Measurements from ENCODE around the gene WDR35. TPM values are rescaled to one million over a fixed set of nuclear protein-coding genes. Genes with fewer than 3 reads are reported as not detected.

WDR35 gene
- total RNA-seq, 1 donor: 13.0 TPM

DNA sequence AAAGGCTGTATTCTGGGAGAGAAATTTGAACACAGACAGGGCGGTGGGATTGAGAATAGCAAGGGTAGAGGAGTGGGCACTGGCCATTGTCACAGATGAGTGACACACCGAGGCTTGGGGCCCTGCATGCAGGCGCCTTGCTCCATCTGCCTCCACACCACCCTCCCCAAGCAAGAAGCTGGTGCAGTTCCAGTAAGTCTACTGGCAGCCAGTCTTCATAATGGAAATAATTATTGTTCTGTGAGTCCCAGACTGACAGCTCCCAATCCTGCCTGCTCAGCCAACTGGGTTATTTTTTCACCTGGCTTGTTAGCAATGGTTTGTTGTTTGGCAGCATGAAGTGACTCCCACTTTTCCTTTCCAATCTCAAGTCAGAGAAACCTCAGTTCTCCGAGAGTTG, 101.1 kb downstream of the WDR35 start:
- TF ChIP-seq, protein P1, sequence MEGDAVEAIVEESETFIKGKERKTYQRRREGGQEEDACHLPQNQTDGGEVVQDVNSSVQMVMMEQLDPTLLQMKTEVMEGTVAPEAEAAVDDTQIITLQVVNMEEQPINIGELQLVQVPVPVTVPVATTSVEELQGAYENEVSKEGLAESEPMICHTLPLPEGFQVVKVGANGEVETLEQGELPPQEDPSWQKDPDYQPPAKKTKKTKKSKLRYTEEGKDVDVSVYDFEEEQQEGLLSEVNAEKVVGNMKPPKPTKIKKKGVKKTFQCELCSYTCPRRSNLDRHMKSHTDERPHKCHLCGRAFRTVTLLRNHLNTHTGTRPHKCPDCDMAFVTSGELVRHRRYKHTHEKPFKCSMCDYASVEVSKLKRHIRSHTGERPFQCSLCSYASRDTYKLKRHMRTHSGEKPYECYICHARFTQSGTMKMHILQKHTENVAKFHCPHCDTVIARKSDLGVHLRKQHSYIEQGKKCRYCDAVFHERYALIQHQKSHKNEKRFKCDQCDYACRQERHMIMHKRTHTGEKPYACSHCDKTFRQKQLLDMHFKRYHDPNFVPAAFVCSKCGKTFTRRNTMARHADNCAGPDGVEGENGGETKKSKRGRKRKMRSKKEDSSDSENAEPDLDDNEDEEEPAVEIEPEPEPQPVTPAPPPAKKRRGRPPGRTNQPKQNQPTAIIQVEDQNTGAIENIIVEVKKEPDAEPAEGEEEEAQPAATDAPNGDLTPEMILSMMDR (IDR thresholded peaks at IDR 0.05; ENCODE audit: insufficient read depth, low read depth, low read length): no peak
- H3K4me3 ChIP-seq (ENCODE audit: low read depth, low read length): no peak overlapping the region
- DNase-seq (ENCODE audit: low read depth): no peak

DNA sequence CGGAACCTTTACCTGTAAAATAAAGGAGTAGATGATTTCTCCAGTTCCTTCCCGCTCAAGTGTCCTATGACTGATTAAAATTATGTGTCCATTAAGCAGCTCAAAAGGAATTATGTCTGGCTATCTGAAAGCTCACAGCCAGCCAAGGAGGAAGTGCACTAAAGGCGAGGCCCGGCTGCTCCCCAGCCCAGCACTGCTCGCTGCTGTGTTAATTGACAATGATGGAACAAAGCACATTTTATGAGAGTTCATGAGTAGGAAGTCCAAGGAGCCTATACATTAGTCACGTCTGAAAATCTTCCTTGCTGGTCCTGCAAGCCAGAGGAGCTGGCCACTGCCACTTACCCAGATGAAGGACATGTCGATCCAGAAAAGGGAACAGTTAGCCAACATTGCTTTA, 102.4 kb downstream of the WDR35 start:
- no peak overlapping the region for H3K4me3 ChIP-seq (ENCODE audit: low read depth, low read length)
- TF ChIP-seq, protein P1 (IDR thresholded peaks at IDR 0.05; ENCODE audit: insufficient read depth, low read depth, low read length): no peak
- DNase-seq (ENCODE audit: low read depth): no peak

DNA sequence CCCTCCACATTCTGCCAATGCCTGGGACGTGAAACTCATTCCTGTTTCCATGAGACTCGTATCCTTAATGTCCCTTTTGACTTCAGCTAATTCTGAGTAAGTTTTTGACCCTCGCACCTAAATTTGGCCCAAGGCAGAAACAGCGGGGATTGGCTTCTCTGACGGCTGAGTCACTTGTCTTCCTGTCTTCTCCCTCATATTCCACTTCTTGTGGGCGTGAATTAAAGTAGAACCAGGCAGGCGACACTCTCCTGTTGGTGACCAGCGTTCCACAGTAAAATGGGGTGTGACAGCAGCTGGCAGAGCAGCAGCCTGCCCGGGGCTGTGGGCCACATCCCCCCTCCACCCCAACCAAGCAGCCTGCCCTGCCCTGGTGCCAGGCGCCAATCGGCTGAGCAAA, 103.6 kb downstream of the WDR35 start:
- DNase-seq (ENCODE audit: low read depth): no peak
- H3K4me3 ChIP-seq (ENCODE audit: low read depth, low read length): no peak overlapping the region
- TF ChIP-seq, protein P1 (IDR thresholded peaks at IDR 0.05; ENCODE audit: insufficient read depth, low read depth, low read length): no peak

DNA sequence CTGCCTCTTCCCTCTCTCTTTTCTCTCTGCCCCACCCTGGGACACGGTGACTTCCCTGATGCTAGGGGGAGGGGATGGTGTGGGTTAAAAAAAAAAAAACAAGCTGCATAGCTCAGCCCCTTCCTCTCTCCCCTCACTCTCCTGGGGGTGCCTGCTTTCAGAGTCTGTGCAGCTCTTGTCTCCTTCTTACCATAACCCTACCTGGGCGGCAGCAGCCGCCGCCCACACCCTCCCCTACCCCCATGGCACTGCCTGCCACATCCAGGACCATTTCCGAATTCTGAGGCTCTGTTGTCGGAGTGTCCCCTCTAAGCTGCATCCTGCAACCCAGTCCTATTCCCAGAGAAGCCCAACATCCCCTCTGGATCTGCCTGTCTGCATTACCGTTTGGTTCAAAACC, 104.1 kb downstream of the WDR35 start:
- DNase-seq (ENCODE audit: low read depth): no peak
- TF ChIP-seq, protein P1 (IDR thresholded peaks at IDR 0.05; ENCODE audit: insufficient read depth, low read depth, low read length): no peak
- H3K4me3 ChIP-seq (ENCODE audit: low read depth, low read length): no peak overlapping the region

DNA sequence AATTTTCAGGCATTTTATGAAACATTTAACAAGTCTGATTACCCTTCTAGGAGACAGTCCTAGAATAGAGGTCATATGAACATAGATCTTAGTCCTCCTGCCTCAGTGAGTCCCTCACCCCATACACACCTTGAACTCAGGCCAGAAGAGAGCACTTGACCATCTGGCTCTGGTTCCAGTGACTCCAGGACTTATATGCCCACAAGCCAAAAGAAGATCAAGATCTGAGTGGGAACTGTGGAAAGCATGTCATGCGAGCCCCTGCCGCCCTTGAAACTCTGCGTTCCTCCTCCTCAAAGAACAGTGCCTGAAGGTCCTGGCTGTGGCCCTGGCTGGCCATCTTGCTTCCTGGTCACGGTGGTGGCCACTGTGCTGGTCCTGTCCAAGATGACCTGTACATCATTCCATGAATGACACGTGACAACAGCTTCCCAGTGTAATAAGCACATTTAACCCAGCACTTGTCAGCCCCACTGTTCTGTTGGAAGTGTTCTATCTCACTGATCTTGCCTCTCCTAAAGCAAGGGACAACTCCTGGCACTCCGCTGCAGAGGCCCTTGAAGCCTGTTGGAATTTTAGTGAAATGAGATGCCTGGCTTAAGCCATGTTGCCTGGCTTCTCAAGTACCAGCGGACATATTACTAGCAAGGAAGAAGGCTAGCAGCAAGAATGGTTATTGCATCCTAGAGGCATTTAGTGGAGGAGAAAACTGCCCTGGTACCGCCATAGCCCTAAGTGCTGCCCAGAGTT, 105.8 kb downstream of the WDR35 start:
- TF ChIP-seq, protein P1 (IDR thresholded peaks at IDR 0.05; ENCODE audit: insufficient read depth, low read depth, low read length): no peak
- H3K4me3 ChIP-seq (ENCODE audit: low read depth, low read length): no peak overlapping the region
- DNase-seq (ENCODE audit: low read depth): no peak

DNA sequence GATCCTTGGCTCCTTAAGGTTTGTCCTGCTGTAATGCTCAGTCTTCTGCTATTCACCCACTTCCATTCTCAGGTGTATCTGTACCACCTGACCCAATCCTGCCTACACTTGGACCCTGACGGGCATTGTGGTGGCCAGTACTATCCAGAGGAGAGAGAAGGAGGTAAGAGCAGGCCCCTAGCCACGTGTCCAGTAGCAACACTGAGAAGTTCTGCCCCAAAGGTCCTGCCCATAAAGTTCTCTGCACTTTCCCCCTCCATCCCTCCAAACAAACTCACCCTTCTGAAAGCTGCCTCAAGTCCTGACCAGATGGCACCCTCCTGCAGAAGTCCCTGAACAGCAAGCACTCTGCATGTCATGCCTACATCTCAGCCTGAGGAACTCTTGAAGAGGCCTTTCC, 106.4 kb downstream of the WDR35 start:
- TF ChIP-seq, protein P1 (IDR thresholded peaks at IDR 0.05; ENCODE audit: insufficient read depth, low read depth, low read length): no peak
- no peak for DNase-seq (ENCODE audit: low read depth)

DNA sequence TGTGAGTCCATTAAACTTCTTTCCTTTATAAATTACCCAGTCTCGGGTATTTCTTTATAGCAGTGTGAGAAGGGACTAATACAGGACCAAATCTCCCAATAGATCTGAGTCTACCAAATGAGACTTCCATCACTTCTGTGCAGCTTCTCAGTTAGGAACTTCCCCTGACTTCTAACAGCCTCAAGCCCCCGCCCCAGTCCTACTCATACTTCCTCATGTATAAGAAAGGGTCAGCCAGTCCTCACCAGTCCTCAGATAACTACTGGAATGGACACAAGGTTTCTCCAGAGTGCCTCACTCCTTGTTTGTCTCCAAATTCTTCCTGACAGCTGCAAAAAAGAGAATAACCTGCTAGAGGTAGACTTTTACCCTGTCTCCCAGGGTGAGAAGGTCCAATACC, 107.6 kb downstream of the WDR35 start:
- DNase-seq (ENCODE audit: low read depth): no peak
- TF ChIP-seq, protein P1 (IDR thresholded peaks at IDR 0.05; ENCODE audit: insufficient read depth, low read depth, low read length): no peak
- H3K4me3 ChIP-seq (ENCODE audit: low read depth, low read length): no peak overlapping the region

More for the DNA sequence above, 106.4 kb downstream of the WDR35 start:
- no peak overlapping the region for H3K4me3 ChIP-seq (ENCODE audit: low read depth, low read length)

Measured in fibroblast of villous mesenchyme (primary cell).